BLaER1 (cell line): Measurements from ENCODE around the gene ZNF700.
"Not testable (repeated sequence)": the region's sequence is repeated elsewhere in the genome, so short reads cannot be mapped to it uniquely, and the experiment has no call there.

Source experiments
- H3K27ac ChIP-seq: shearing (Covaris generic); formaldehyde crosslinking; 2 replicates; pipeline ENCODE4 v1.8.1; 2022
- H3K27me3 ChIP-seq: shearing (Covaris generic); formaldehyde crosslinking; 2 replicates; pipeline ENCODE4 v1.8.1; 2022
- H3K36me3 ChIP-seq: shearing (Covaris generic); formaldehyde crosslinking; 2 replicates; pipeline ENCODE4 v1.8.1; 2022
- H3K4me1 ChIP-seq: shearing (Covaris generic); formaldehyde crosslinking; 2 replicates; pipeline ENCODE4 v1.8.1; 2022
- H3K4me2 ChIP-seq: shearing (Covaris generic); formaldehyde crosslinking; 2 replicates; pipeline ENCODE4 v1.8.1; 2022
- H3K4me3 ChIP-seq: shearing (Covaris generic); formaldehyde crosslinking; 2 replicates; pipeline ENCODE4 v1.8.1; 2022
- H3K9ac ChIP-seq: shearing (Covaris generic); formaldehyde crosslinking; 2 replicates; pipeline ENCODE4 v1.8.1; 2022
- H3K9me3 ChIP-seq: shearing (Covaris generic); formaldehyde crosslinking; 2 replicates; pipeline ENCODE4 v1.8.1; 2022
- H4K20me1 ChIP-seq: shearing (Covaris generic); formaldehyde crosslinking; 2 replicates; pipeline ENCODE4 v1.8.1; 2022
- Cebpa-rat ChIP-seq: shearing (Covaris generic); IDR thresholded peaks from 2 replicates; pipeline ENCODE4 v1.8.1; 2022

ZNF700 gene

DNA sequence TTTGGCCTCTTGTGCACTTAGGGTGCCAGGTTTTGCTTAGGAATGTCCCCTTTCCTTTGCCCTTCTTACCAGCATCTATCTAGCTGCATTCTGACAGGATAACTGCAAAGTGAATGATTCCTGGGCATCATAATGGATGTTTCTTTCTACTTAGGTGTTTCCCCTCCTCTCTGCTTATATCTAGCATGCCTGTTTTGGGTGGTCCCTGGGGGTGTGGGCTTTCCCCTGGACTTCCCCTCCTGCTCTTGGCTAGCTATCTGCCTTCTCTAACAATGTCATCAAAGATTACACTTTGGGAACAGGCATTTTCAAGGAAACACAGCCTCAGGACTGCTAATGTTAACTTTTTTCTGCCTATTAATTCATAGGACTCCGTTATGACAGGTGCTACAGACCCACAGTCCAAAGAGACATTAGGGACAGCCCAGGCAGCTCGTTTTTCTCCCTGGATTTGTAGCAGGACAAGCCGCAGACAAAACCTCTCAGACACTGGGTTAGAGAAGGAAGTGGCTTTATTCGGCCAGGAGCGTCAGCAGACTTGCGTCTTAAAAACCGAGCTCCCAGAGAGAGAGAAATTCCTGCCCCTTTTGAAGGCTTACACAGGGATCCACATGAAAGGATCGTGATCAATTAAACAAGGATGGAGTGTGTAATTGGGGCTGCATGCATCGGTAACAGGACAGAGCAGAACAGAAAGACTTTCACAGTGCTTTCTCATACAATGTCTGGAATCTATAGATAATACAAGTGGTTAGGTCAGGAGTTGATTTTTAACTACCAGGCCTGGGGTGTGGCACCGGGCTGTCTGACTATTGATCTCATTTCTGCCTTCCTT, 17.3 kb downstream of the ZNF700 start:
- no peaks in the 10 kb centered on the region for H3K27me3 ChIP-seq
- no peak for TF ChIP-seq Cebpa-rat
- H3K36me3 ChIP-seq: peaks cover 92% of the 10 kb centered on the region
- H3K4me2 ChIP-seq: no peak overlapping the region
- H3K9ac ChIP-seq: no peak overlapping the region
- H3K27ac ChIP-seq: no peak overlapping the region
- peaks cover 94% of the 10 kb centered on the region for H3K9me3 ChIP-seq
- peak overlapping the region; percentile 55 for H3K4me3 ChIP-seq
- H3K4me1 ChIP-seq: no peaks in the 10 kb centered on the region
- H4K20me1 ChIP-seq: no peaks in the 10 kb centered on the region

DNA sequence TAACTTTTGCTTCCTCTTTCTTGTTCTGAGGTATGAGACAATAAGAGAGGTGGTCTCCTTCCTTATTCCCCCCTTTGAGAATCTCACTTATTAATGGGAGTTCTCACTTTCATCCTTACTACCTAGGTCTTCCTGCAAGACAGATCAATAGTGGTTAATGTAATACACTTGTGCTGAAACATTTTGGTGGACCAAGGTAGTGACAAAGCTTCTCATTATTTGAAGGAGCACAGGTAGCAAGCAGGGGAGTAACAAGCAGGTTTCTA, 17.9 kb downstream of the ZNF700 start:
- no peak for TF ChIP-seq Cebpa-rat
- peak overlapping the region; percentile 55 for H3K4me3 ChIP-seq

DNA sequence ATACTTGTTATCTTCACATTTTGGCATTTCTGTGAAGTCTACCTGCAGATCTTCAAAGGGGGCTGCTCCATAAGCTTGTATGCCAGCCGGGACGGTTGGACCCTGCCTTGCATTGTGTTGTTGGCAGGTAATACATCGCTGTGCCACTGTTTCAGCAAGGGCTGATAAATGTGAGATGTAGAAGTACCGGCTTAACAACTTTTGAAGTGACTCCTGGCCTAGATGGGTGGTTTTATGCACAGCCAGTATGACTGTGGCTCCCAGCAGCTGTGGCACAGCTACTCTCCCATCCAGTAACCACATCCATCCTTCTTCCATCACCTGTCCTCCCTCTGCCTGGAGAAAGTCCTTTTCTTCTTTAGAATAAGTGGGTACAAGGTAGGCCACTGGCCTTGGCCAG, 19.7 kb downstream of the ZNF700 start:
- Histone ChIP-seq H3K27ac (no peak overlapping the region), H3K27me3 (no peaks in the 10 kb centered on the region), H3K36me3 (peaks cover 100% of the 10 kb centered on the region), H3K9me3 (peaks cover 100% of the 10 kb centered on the region), H3K4me2 (no peak overlapping the region), H3K4me3 (peak overlapping the region; percentile 55; the same call in 1 of the 2 replicates), H4K20me1 (no peaks in the 10 kb centered on the region), H3K4me1 (no peaks in the 10 kb centered on the region), H3K9ac (no peak overlapping the region)
- no peak for TF ChIP-seq Cebpa-rat

More for the DNA sequence above, 17.9 kb downstream of the ZNF700 start:
- no peaks in the 10 kb centered on the region for H3K4me1 ChIP-seq
- no peak overlapping the region for H3K4me2 ChIP-seq
- H3K9ac ChIP-seq: no peak overlapping the region
- H3K27me3 ChIP-seq: no peaks in the 10 kb centered on the region
- peaks cover 94% of the 10 kb centered on the region for H3K9me3 ChIP-seq
- H4K20me1 ChIP-seq: no peaks in the 10 kb centered on the region
- no peak overlapping the region for H3K27ac ChIP-seq
- H3K36me3 ChIP-seq: peaks cover 92% of the 10 kb centered on the region

DNA sequence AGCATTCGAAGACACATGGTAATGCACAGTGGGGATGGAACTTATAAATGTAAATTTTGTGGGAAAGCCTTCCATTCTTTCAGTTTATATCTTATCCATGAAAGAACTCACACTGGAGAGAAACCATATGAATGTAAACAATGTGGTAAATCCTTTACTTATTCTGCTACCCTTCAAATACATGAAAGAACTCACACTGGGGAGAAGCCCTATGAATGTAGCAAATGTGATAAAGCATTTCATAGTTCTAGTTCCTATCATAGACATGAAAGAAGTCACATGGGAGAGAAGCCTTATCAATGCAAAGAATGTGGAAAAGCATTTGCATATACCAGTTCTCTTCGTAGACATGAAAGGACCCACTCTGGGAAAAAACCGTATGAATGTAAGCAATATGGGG, 23.7 kb downstream of the ZNF700 start:
- no peak for TF ChIP-seq Cebpa-rat
- peak overlapping the region; percentile 55 for H3K4me3 ChIP-seq
- H3K36me3 ChIP-seq: peaks cover 100% of the 10 kb centered on the region

DNA sequence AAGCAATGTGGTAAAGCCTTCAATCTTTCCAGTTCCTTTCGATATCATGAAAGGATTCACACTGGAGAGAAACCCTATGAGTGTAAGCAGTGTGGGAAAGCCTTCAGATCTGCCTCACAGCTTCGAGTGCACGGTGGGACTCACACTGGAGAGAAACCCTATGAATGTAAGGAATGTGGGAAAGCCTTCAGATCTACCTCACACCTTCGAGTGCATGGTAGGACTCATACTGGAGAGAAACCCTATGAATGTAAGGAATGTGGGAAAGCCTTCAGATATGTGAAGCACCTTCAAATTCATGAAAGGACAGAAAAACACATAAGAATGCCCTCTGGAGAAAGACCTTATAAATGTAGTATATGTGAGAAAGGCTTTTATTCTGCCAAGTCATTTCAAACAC, 24.3 kb downstream of the ZNF700 start:
- Histone ChIP-seq H3K36me3 (peaks cover 99% of the 10 kb centered on the region), H3K27me3 (no peaks in the 10 kb centered on the region; the same call in 1 of the 2 replicates), H3K27ac (no peak overlapping the region), H3K4me3 (peak overlapping the region; percentile 55), H3K9ac (no peak overlapping the region), H3K4me1 (no peaks in the 10 kb centered on the region), H3K4me2 (no peak overlapping the region), H4K20me1 (no peaks in the 10 kb centered on the region), H3K9me3 (peaks cover 100% of the 10 kb centered on the region)
- TF ChIP-seq Cebpa-rat: no peak

More for the DNA sequence above, 23.7 kb downstream of the ZNF700 start:
- peaks cover 100% of the 10 kb centered on the region for H3K9me3 ChIP-seq
- no peaks in the 10 kb centered on the region; the same call in 1 of the 2 replicates for H3K27me3 ChIP-seq
- H3K9ac ChIP-seq: no peak overlapping the region
- H3K4me1 ChIP-seq: no peaks in the 10 kb centered on the region
- H3K27ac ChIP-seq: no peak overlapping the region
- H3K4me2 ChIP-seq: no peak overlapping the region
- H4K20me1 ChIP-seq: no peaks in the 10 kb centered on the region

DNA sequence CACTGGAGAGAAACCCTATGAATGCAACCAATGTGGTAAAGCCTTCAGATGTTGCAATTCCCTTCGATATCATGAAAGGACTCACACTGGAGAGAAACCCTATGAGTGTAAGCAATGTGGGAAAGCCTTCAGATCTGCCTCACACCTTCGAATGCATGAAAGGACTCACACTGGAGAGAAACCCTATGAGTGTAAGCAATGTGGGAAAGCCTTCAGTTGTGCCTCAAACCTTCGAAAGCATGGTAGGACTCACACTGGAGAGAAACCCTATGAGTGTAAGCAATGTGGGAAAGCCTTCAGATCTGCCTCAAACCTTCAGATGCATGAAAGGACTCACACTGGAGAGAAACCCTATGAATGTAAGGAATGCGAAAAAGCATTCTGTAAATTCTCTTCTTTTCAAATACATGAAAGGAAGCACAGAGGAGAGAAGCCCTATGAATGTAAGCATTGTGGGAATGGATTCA, 24.7 kb downstream of the ZNF700 start:
- H3K4me2 ChIP-seq, H3K4me1 ChIP-seq, H3K27me3 ChIP-seq, H3K9ac ChIP-seq, H4K20me1 ChIP-seq, H3K27ac ChIP-seq: not testable (repeated sequence)
- H3K36me3 ChIP-seq: peaks cover 99% of the 10 kb centered on the region
- H3K9me3 ChIP-seq: peaks cover 100% of the 10 kb centered on the region
- peak overlapping the region; percentile 55 for H3K4me3 ChIP-seq

DNA sequence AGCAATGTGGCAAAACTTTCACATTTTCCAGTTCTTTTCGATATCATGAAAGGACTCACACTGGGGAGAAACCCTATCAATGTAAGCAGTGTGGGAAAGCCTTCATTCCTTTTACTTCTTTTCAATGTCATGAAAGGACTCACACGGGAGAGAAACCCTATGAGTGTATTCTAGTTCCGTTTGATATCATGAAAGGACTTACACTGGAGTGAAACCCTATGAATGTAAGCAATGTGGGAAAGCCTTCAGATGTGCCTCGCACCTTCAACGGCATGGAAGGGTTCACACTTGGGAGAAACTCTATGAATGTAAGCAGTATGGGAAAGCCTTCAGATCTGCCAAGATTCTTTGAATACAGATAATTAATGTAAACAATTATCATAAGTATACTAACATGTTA, 25.4 kb downstream of the ZNF700 start:
- H3K4me2 ChIP-seq: no peak overlapping the region
- no peak overlapping the region for H3K27ac ChIP-seq
- TF ChIP-seq Cebpa-rat: no peak
- no peak overlapping the region for H3K9ac ChIP-seq
- no peaks in the 10 kb centered on the region; the same call in 1 of the 2 replicates for H3K27me3 ChIP-seq
- no peaks in the 10 kb centered on the region for H3K4me1 ChIP-seq
- H3K36me3 ChIP-seq: peaks cover 97% of the 10 kb centered on the region
- H3K9me3 ChIP-seq: peaks cover 100% of the 10 kb centered on the region
- H4K20me1 ChIP-seq: no peaks in the 10 kb centered on the region
- peak overlapping the region; percentile 55 for H3K4me3 ChIP-seq

DNA sequence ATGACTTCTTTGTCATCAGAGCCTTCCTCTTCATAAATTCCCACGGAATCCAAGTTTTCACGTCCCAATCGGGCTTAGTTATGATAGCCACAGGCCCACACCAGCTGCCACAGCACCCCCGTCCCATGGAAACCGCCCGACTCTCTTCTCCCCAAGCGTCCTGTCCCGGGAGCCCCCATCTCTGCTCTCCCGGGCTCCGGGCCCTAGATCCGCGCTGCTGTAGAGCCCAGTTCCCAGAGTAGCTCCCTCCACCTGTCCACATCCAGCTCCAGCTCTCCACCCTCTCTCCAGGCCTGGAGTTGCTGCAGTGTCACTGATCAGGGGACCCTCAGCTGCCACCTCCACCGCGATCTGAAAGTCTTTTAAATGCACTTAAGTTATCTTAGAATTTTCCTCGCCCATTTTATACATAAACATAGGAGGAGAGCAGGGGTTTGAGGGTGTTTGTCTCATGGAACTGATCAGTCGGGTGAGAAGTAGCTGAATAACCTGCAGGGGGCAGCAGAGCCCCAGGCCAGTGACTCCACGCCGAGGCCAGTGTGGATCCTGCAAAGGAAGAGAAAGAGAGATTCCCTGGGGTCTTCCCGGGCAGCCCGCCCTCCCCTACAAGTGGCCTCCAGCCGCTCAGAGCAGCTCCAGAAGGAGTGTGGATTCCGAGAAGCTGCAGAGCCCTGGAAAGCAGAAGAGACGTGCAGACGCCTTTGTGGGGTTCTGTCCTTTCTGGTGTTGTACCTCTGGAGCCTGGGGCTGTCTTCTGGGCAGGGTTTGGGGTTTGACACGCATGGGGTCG, 38.9 kb downstream of the ZNF700 start:
- Histone ChIP-seq H3K4me3 (peak overlapping the region; percentile 81; the same call in 1 of the 2 replicates), H3K9ac (no peak overlapping the region), H3K4me2 (peak overlapping the region; percentile 92), H3K27me3 (peaks cover 6% of the 10 kb centered on the region; the same call in 1 of the 2 replicates), H3K36me3 (0 out of 2 replicates have a peak, but pooled peaks cover 14% of the 10 kb centered on the region), H3K9me3 (peaks cover 19% of the 10 kb centered on the region; the same call in 1 of the 2 replicates), H3K4me1 (peaks cover 28% of the 10 kb centered on the region), H4K20me1 (no peaks in the 10 kb centered on the region), H3K27ac (no peak overlapping the region)
- no peak for TF ChIP-seq Cebpa-rat

DNA sequence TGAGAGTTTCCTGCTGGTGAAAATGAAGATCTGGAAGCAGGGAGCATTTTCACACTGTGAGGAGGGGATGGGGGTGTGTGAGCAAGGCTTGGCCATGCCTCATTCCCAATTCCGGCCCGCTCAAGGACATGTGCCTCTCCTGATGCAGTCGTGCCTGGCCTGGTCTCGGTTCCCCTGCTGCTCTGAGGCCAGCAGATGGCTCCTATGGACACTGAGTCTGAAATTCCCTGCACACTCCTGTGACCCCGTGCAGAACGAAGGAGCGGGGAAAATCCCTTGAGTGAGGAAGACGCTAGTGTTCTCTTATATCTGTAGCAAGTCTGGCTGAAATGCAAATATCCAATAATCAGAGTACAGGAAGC, 39.6 kb downstream of the ZNF700 start:
- Histone ChIP-seq H3K4me1 (peaks cover 28% of the 10 kb centered on the region), H3K4me2 (peak overlapping the region; percentile 92), H3K27ac (0 out of 2 replicates have a peak overlapping the region, but pooled peaks have one; percentile 35), H3K27me3 (peaks cover 6% of the 10 kb centered on the region; the same call in 1 of the 2 replicates), H3K9ac (no peak overlapping the region), H3K36me3 (peaks cover 21% of the 10 kb centered on the region; the same call in 1 of the 2 replicates), H4K20me1 (no peaks in the 10 kb centered on the region), H3K9me3 (peaks cover 22% of the 10 kb centered on the region; the same call in 1 of the 2 replicates), H3K4me3 (peak overlapping the region; percentile 81)
- no peak for TF ChIP-seq Cebpa-rat
